Activated T-helper 1 cell treated with anti-CD3 and anti-CD28 coated beads, Interleukin-2, amount 50 U/mL, for 16 hours (primary cell): ENCODE data around the gene SMAP1.
A peak's percentile ranks its signal among the peaks of the same experiment; 100 is the strongest.

Experiments used
- DNase-seq, 2 donors: peaks; one replicate each; pipeline ENCODE4 v3.0.0-alpha.2; 2020; ENCODE audit warnings: low read depth in 1 of 2, low spot score in 1 of 2

SMAP1 gene

DNA sequence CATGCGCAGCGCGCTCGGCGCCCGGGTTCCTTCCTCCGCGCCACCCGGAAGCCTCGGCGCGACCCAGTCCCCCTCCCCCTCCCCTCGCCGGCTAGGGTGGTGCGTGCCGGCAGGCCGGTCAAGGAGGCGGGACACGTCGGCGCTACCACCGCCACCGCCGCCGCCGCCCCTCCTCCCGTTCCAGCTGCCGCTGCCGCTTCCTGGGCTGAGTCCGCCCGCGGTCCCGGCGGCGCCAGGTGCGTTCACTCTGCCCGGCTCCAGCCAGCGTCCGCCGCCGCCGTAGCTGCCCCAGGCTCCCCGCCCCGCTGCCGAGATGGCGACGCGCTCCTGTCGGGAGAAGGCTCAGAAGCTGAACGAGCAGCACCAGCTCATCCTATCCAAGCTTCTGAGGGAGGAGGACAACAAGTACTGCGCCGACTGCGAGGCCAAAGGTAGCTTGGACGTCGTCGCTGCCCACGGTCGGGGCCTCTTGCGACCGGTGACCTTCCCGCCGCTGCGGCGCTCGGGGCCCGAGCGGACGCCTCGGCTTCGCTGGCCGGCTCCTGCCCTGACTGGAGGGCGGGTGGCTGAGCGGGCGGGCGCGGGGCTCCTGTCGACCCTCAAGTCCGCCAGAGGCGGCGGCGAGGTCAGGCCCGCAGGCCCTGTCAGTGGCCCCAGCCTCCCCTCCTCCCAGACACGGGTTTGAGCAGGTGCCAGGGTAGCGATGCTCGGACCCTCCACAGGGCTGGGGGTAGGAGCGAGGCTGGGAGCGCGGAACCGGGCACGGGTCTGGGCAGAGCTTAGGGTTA, at the start of gene SMAP1:
TSS of gene SMAP1 (plus strand) at position 173 of the 788 bp plus-strand sequence. CDS start at position 314, 141 bp downstream.
- peak; percentile 84 to 90 for DNase-seq

DNA sequence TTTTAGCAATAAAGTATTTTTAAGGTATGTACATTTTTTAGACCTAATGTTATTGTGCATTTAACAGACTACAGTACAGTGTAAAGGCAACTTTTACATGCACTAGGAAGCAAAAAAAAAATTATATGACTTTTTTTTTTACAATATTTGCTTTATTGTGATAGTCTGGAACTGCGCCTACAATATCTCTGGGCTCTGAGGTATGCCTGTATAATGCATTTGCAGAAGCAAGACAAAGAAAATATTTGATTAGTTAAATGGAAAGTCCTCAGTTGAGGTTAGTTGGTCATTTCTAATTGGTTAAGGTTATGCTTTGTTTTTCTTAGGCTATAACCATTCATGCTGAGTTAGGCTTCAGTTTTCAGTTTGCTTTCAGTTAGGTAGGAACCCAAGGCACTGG, 46.9 kb upstream of the SMAP1 start:
- DNase-seq = no peak

DNA sequence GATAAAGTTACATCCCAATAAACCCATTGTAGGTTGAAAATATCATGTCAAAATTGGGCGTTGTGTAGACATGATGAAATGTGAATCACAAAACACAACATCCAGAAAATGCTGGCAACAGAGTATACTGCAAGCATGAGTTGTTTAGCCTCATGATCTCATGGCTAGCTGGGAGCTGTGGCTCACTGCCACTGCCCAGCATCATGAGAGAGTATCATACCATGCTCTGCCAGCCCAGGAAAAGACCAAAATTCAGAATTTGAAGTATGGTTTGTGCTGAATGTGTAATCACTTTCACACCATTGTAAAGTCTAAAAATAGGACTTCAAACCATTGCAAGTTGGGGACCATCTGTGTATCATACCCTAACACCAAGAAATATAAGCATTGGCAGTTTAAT, 45.2 kb upstream of the SMAP1 start:
- DNase-seq = no peak

DNA sequence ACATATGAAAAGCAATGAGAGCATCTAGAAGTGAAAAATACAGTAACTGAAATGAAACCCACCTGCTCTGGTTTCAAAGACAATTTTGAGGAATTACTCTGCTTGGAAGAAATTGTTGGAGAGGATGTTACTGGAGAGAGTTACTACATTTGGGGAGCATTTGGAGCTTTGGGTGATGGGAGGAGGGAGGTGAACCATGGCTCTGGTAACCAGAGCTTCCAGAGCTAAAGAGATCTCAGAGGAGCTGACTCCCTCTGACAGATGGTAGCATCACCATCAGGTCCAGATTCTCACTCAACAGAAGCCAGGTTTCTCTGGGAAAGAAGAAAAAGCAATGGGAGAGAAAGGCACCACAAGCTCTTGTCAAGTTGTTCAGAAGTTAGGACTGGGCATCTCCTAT, 42.2 kb upstream of the SMAP1 start:
- DNase-seq = no peak

DNA sequence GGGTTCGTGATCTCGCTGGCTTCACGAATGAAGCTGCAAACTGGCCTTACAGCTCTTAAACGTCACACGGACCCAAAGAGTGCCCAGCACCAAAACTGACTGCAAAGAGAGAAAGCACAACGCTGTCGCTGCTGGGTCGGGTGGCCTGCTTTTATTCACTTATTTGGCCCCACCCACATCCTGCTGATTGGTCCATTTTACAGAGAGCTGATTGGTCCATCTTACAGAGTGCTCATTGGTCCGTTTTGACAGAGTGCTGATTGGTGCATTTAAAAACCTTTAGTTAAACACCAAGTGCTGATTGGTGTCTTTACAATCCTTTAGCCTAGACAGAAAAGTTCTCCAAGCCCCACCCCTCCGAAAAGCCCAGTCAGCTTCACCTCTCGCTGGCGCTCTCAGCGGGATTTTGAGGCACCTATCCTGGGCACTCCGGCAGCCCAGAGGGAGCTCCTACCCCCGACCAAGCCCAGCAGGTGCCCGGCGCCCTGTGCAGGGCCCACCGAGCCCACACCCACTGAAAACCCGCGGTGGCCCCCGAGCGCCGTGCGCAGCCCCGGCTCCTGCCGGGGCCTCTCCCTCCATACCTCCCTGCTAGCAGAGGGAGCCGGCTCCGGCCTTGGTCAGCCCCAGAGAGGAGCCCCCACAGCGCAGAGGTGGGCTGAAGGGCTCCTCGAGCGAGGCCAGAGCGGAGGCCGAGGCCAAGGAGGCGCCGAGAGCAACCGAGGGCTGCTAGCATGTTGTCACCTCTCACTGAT, 40.0 kb upstream of the SMAP1 start:
- DNase-seq = no peak

DNA sequence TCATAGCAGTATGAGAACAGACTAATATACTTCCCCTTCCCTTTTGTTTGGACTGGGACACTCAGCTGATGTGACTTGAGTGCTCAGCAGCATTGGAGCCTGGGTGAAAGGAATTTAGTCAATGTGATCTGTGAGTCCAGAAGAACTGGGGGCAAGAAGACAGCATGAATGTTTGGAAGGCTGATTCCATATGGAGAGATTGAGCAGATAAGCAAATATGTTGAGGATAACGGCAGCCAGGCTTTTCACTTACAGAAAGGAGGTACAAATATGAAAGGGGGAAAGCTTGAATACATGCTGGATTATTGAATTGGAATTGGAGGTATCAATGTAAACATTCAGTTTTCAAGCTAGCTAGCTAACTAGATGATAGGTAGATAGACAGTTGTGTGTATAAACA, 37.8 kb upstream of the SMAP1 start:
- no peak for DNase-seq

DNA sequence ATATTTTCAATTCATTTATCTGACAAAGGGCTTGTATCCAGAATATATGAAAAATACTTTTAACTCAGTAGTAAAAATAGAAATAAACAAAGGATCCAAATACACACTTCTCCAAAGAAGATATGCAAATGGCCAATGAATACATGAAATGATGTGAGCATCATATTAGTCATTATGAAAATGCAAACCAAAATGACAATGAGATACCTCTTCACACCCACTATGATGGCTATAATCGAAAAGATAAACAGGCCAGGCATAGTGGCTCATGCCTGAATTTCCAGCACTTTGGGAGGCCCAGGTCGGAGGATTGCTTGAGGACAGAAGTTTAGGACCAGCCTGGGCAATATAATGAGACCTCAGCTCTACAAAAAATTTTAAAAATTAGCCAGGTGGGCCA, 33.8 kb upstream of the SMAP1 start:
- no peak for DNase-seq

DNA sequence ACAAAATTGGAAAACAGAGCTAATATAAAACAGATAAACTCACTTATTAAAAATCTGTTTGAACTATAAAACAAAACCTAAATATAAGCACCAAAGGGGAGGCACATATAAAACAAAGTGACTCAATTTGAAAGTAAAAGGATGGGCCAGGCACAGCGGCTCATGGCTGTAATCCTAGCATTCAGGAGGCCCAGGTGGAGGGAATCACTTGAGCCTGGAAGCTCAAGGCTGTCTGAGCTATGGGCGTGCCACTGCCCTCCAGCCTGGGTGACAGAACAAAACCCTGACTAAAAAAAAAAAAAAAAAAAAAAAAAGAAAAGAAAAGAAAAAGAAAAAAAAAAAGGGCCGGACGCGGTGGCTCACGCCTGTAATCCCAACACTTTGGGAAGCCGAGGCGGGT, 31.1 kb upstream of the SMAP1 start:
- no peak for DNase-seq

DNA sequence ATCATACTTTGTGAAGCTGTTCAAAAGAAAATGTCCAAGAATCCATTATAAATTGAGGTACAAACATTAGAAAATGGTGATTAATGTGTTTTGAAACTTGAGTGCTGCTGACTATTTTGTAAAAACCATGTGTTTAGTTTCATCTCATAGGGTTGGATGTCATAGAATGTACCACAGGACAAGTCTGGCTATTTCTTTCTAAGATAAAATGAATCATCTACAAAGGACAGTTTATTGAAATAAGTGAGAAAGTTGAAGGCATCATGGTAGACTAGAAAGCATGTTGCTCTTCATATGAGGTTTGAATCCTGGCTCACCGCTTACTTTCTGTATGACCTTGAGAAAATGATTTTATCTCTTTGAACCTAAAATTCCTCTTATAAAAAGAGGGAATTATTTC, 29.2 kb upstream of the SMAP1 start:
- no peak for DNase-seq

DNA sequence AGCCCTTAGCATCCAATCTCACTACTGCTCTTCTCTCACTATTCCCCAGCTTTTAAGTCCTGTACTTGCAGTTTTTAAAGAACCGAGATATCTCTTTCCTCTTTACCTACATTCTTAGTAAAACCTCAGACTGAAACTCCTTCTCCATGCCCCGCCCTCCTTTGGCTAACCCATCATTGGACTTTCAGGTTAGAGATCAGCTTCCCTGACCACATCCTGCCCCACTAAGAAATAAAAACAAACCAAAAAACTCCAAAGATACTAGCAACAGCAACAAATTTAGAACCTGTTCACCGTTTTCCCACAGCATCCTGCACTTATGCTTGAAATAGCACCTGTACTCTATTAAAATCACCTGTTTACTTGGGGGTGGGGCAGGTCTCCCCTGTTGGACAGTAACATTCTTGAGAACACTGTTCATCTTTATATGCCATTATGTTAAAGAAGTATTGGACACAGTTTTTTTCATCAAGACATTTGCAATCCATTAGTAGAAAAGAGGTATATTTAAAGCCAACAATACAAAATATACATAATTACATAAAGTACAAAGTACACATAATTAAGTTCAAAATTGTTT, 16.3 kb upstream of the SMAP1 start:
- DNase-seq = peak; percentile 2 to 14

DNA sequence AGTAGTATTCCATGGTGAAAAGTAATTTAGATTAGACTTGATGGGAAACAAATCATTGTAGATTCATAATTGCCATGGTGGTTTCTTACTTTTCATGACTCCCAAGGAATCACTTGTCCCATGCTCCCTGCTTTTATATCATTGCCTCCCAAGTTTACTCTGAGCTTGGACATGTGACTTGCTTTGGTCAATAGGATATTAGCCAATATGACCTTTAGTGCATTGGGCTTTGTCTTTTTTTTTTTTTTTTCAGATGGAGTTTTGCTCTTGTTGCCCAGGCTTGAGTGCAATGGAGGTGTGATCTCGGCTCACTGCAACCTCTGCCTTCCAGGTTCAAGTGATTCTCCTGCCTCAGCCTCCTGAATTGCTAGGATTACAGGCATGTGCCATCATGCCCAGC, 15.5 kb upstream of the SMAP1 start:
- DNase-seq = no peak

DNA sequence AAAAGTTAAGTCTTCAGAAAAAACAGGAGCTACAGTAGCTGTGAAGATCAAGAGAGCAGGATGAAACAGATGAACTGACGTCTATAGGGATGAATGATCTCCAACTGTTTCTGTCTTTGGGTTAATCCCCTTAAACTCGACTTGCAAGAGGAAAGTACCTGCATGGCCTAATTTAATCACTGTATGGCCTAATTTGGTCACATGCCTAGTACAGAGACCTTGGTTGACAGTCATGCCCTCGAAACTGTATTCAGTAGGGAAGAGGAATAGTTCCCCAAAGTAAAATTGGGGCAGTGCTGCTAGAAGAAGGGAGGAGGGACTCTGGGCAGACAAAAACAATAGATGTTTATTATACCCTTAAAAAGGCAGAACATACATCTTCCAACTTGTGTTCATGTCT, 10.0 kb upstream of the SMAP1 start:
- DNase-seq = no peak

DNA sequence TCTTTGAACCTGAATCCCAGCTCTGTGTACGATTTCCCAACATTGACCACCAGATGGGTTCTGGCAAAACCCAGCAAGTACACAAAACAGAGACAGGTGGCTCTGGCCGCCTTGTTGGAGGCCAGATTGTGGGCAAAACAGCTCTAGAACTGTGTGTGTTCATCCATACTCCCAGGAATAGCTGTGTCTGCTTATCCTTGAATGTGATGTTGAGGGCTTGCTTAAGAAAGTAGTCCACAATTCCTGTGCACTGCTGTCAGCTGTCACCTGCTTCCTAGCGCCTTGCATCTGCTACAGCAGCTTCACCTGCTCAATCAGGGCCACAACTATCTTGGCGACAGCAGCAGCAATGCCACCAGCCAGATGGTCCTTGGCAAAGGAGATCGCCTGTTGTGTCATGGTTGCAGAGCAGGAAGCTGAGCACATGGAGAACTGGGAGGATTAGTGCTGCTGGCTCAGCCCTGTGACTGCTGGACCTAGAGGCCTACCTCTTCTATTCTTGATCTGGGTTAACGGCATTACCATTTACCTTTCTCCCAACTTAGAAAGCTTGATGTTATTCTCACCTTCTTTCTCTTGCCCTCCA, 3.7 kb upstream of the SMAP1 start:
- DNase-seq = no peak

DNA sequence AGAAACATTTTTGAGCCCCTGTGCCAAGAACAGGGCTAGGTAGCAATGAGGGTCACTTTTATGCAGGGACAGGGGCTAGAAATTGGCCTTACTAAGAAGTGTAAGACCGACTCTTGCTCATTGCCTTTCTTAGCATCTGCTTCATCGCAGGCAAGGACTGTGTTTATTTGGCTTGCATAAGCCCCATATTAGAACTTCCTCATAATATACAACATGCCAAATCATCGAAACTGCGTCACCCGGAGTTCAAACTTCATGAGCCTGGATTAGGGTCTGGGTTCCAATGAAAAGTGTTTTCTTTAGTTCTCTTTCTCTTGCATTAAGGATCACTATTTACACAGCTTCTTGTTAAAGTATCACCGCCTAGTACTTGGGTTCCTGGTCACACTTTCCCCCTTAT, 977 bp upstream of the SMAP1 start:
- DNase-seq = no peak

DNA sequence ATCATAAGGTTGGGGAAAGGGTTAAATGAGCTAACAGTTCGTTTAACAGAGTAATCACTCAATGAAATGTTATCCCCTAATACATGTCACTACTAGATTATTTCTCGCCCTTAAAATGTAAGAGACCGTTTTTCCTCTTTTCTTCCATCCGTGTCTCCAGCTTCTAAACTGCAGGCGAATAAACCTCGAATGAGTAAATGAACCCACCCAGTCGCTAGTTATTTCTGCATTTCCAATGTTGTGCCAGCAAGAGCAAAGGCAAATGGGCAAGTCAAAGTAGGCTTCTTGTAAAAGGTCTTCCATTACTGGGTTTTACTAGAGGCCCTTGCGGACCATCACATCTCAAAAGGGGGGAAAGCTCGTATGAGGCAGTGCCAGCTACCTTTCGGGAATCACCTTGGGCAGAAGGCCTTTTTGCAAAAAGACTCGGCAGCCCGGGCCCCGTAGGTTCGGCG, 400 bp upstream of the SMAP1 start:
- DNase-seq = no peak

DNA sequence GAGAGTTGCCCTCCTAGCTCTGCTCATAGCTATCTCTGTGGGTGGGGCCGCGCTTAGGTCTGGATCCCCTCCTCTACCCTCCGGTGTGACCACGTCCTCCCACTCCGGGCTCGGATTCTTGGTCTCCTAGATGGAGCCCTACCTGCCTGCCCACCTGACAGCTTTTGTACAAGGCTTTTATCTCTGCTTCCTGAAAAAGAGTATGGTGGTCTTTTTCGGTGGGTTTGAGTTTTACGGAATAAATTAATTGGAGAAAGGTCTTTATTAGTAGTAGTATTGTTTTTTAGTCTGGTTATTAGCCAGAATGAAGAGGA, 773 bp downstream of the SMAP1 start:
- DNase-seq = peak in 1 of 2 donors; percentile 0

DNA sequence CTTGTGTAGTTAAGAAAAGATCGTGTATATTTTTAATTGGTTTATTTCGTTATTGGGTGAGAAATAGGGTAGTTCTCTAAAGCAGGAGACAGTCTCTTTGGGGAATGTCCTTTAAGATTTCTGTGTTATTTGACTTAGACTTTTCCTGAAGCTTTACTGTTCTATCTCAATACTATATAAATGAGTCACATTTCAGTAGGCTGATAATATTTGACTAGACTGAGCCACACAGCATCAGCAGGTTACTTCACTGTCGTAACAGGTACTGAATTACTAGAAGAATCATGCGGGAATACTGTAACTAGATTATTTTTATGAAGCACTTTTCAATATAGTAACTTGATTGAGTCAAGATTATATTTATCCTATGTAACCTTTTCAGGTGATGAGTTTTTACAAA, 1.4 kb downstream of the SMAP1 start:
- no peak for DNase-seq

DNA sequence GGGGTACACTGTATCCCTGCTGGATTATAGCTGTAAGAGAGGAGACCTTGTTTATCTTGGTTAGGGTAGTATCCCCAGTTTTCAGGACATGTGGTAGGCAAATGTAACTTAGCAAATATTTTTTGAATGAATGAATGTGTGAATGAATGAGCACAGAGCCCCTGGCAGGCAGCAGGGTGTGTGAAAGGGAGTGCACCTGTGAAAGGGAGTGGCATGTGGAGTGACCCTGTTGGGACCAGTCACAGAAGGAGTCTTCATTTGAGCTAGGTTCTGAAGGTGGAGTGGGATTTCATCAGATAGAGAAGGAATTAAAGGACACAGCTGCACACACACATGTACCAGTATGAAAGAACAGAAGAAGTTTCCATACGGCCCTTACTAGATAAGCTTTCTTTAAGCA, 4.9 kb downstream of the SMAP1 start:
- DNase-seq = no peak

DNA sequence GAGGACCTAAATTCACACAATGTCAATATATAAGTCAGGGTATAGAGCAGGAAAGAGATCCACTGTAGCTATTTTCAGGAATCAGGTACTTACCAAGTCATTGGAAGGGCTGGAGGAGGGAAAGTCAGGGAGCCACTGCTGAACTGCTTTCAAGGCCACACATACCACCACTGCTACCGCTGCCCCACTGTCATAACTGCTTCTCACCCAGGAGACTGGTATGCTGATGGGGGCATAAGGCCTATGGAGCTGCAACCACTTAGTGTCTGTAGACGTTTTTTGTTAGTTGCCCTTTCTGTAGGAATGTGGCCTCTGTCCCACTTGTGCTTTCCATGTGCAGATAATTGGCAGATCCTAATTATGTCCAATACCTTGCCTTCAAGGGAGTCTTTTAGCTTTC, 5.4 kb downstream of the SMAP1 start:
- no peak for DNase-seq

DNA sequence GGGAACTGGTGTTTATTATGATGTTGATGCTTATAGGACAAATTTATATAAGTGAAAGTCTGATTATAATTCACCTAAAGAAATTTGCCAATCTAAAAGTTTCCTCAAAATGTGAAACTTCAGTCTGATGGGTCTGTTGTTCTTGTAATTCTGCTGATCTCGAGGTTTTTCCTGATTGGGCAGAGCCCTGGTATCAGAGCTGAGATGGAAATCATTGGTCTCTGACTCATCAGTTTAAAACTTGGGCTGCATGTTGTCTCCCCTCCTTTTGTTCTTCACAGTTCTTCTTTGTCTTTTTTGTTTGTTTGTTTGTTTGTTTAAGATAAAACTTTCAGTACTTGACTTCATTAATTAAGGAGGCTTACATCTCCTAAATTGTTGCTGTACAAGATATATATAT, 5.9 kb downstream of the SMAP1 start:
- DNase-seq = no peak

DNA sequence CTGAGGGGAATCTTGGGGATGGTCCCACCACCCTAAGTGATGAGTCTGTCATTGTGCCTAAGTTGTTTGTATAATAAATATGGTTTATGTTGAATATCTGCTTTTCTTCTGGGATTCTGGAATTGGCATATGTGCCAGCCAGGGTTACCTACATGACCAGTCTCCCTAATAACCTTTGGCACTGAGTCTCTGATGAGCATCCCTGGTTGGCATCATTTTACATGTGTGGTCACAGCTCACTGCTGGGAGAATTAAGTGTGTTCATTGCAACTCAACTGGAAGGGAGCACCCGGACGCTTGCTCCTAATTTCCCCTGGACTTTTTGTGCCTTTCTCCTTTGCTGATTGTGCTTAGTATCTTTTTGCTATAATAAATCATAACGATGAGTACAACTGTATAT, 8.1 kb downstream of the SMAP1 start:
- DNase-seq = no peak

DNA sequence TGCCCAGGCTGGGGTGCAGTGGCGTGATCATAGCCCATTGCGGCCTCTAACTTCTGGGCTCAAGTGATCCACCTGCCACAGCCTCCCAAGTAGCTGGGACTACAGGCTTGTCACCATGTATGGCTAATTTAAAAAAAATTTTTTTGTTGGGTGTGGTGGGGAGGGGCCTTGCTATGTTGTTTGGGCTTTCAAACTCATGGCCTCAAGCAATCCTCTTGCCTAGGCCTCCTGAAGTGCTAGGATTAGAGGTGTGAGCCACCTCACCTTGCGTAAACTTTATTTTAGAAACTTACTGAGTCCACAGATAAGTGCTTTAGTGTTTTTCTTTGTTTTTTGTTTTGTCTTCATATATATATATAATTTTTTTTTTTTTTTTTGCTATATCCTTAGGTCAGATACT, 9.1 kb downstream of the SMAP1 start:
- DNase-seq = no peak
